CD4-positive, alpha-beta T cell treated with Interferon alpha-2 for 1 hour (primary cell): ENCODE results near the gene ARHGEF3.
A peak's percentile ranks its signal among the peaks of the same experiment; 100 is the strongest.

ENCODE experiments used
- DNase-seq, 2 donors: peaks; one replicate each; pipeline ENCODE4 v3.0.0-alpha.2; 2020 to 2022

The ARHGEF3 gene

GRCh38 chr3:56801662-56802377 is at the start of gene ARHGEF3:
Gene ARHGEF3 (minus strand): TSS chr3:56801949. CDS start chr3:56801798, 151 bp downstream.
- peak; percentile 87 to 93 for DNase-seq

- no peak for DNase-seq
Observed at GRCh38 chr3:56849698-56850097, 47.9 kb upstream of the ARHGEF3 start.

GRCh38 chr3:56845505-56845904 is 43.8 kb upstream of the ARHGEF3 start:
- no peak for DNase-seq

GRCh38 chr3:56844536-56844935 is 42.8 kb upstream of the ARHGEF3 start:
- no peak for DNase-seq

DNA sequence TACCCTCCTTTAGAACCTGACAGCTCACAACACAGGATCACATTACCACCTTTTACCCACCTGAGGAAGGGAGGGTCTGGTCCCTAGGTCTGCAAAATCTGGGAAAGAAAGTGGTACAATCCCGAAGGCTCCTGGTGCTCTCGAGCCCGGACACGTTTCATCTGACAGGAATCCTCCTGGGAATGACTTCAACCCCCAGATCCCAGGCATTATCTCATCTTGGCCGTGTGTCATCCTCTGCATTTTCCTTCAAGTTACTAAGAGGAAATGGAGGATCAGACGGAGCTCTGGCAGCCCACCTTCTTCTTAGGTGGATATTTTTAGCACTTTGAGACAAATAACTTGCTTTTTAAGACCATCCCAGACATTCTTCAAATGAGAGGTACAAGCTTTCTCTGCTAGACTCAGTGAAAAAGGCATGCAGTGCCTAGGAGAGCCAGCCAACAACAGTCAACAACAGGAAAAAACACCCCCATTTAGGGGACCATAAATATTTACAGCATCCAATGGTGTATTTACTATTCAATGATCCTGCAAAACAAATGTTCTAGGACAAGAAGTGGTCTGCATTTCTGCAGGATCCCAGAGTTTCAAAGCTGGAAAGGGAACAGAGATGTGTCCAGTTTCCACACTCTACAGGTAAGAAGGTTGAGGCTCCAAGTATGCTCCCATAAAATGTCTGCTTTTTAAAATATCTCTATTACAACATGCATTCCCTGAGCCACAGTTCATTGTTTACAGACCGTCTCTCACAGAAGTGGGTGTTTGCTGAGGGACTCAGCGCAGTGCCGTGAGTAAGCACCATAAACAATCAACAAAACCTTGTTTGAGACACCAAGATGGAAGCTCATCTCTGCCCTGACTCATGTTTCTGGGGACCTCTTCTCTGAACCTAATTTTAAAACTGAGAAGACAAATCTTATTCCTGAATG is 38.3 kb upstream of the ARHGEF3 start:
- DNase-seq = no peak

DNA sequence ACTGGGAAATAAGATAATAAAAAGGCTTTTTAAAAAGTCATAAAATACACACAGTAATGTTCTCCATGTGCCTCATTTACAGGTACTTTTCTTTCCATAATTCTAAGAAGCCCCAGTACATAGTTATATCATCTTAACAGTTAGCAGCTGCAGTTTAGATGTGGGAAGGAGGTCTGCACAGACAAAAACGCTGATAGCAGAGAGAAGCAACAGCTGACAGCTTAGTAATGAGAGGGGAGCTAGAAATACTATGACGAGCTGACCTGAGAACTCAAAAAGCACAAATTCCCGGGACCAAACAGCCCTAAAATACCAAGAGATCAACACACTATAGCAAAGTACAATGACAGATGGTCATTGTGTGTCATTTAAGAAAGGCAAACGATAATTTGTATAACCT is 36.7 kb upstream of the ARHGEF3 start:
- no peak for DNase-seq

GRCh38 chr3:56837196-56837955 is 35.6 kb upstream of the ARHGEF3 start:
- DNase-seq = no peak

DNA sequence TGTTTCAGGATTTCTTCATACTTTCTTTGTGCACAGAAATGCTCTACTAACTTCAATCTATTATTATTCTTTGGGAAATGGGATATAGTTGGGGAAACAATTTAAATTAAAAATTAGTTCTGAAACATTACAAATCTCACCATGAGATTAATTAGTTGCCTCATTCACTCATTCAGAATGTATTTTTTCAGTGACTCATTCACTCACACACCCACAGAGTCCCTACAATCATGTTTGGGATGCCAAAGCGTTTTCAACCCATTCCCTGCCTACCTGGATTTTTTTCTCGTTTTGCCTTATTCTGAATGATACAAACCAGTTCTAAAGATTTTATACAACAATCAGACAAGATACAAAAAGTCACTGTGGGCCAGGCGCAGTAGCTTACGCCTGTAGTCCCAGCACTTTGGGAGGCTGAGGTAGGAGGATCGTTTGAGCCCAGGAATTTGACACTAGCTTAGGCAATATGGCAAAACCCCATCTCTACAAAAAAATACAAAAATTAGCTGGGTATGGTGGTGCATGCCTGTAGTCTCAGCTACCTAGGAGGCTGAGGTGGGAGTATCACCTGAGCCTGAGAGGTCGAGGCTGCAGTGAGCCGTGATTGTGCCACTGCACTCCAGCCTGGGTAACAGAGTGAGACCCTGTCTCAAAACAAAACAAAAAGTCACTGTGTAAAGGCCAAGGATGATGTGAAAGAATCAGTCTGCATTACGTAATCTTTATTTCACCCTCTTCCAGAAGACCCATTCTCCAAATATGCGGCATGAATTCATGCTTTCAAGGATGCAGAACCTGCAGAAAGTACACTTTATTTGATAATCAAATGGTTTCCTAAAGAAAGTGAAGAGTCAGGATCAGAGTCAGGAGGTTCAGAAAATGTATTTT is 34.8 kb upstream of the ARHGEF3 start:
- DNase-seq = no peak

DNA sequence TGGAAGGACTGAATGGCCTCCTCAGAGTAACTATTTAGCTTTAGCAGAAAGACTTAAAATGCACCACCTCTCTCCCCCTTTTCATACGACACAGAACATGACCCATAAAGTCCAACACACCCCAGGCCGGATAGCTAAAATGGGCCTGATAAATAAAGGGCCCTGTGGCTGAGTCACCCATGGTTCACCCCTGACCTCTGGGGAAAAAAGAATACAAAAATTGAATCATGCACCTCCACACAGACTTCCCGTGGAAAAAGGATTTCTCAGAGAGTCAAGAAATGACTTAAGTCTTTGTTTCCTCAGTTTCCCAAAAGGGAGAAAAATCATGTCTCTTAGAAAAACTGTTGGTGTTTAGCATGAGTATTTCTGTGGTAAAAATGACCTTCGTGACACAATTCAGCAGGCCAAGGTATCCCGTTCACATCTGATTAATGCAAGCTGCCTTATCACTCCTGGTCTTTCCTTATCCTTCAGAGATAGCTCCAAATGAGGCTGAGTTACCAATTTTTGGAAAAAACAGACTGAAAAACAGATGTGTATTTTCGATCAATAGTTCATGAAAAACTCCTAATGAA is 34.0 kb upstream of the ARHGEF3 start:
- no peak for DNase-seq

DNA sequence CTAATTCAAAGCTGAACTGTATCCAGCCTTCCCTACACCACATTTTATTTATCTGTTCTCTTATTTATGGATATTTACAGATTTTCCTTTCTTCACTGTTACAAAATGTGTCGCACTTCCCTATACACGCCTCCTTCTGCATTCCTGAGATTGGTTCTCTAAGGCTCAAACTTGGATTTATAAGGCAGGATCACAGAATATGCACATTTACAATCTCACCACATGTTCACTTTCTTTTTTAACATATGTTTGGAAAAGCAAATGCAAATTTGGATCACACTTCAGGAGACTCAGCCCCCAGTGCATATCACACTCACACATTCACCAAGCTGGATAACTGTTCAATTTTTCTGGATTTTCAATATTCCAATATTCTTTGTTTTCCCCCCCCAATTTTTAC is 31.8 kb upstream of the ARHGEF3 start:
- no peak for DNase-seq

DNA sequence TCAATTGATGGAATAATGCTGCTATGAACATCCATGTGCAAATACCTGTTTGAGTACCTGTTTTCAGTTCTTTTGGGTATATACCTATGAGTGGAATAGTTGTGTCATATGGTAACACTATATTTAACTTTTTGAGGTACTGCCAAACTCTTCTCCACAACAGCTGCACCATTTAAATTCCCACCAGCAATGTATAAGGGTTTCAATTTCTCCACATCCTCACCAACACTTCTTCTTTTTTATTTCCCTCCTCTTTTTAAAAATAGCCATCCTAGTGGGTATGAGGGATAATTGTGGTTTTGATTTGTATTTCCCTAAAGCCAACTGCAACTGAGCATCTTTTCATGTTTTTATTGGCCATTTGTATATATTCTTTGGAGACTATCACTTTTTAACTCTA is 31.3 kb upstream of the ARHGEF3 start:
- DNase-seq = no peak

DNA sequence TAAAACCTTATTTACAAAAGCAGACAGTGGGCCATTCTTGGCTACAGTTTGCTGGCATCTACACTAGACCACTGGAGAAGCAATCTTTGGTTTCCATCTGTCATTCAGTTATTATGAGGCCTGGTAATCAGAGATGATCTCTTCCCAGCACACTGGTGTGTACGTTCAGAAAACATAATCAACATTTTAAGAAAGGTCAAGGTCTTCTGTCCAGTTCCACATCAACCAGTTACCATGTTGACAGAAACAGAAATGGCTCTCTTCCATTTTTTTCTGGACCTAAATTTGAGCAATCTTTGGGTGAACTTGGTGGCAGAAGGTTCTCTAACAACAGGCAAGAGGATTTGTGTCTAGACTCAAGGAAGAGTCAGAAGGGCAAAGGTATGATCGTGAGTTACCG is 29.8 kb upstream of the ARHGEF3 start:
- no peak for DNase-seq

DNA sequence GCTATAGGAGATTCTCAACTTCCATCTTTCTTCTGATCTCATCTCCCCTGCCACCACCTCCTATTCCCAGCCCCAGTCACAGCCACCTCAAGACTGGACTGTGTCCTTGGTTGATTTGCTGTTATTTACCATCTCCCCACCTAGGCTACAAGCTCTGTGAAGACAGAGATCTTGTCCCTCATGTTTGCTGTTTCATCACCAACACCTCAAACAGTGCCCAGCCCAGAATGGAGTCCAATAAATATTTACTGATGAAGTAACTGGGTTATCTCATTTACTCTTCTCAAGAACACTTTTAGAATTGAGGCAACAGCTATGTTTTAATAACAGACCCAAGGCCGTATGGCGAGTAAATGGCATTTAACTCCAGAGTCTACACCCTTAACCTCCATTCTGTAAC is 29.1 kb upstream of the ARHGEF3 start:
- DNase-seq = no peak

DNA sequence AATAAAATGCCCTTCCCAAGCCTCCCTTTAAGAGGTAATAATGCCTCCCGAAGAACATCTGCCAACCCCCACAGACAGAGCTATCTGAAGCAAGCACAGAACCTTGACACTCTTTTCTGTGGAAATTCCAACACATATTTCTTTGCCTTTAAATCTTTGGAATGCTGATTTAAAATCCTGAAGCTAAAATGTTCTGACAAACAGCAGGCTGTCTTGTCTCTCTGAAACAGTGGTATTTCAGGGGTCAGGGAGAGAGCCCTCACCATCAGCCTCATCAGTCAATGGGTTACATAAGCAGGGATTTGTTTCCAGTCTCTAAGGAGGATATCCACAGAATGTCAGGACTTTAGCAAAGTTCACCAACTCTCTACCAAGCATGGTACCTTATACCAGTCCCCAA is 27.8 kb upstream of the ARHGEF3 start:
- no peak for DNase-seq

- DNase-seq = no peak
Observed at GRCh38 chr3:56826831-56827722, 25.3 kb upstream of the ARHGEF3 start.

DNA sequence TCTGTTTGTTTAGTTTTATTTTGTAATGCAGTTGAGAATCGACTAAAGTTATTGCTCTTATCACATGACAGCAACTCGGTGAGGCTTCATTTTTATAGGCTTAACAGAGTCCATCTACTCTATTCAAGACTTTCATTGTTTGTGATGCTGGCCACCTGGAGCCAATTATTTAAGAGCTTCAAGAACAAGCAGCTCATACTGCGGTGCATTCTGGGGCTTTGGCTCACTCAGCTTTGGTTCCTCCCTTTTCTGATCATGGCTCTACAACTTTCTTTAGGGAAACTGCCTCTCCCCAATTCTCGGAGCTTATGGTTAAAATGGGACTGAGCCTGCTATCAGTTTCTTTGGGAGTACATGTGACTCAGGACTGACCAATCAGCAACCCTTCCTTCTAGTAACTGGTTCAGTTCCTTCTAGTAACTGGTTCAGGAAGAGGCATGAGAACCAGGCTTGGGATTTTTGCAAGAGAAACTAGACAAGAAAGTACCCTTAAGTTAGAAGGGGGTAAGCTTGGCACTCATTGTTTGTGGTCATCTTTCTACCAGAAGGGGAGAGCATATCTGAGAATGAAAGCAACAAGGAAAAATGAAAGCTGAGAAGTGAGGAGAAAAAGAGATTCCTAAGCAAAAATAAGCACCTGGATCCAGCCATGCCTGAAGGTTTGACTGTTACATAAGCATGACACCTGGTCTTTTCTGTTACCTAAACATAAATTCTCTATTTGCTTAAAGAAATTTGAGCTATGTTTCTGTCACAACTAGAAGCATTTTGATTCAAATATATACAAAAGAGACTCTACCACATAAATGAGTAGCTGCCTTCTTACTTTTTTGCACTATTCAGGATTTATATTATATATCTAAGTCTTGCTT is 24.1 kb upstream of the ARHGEF3 start:
- DNase-seq = no peak

DNA sequence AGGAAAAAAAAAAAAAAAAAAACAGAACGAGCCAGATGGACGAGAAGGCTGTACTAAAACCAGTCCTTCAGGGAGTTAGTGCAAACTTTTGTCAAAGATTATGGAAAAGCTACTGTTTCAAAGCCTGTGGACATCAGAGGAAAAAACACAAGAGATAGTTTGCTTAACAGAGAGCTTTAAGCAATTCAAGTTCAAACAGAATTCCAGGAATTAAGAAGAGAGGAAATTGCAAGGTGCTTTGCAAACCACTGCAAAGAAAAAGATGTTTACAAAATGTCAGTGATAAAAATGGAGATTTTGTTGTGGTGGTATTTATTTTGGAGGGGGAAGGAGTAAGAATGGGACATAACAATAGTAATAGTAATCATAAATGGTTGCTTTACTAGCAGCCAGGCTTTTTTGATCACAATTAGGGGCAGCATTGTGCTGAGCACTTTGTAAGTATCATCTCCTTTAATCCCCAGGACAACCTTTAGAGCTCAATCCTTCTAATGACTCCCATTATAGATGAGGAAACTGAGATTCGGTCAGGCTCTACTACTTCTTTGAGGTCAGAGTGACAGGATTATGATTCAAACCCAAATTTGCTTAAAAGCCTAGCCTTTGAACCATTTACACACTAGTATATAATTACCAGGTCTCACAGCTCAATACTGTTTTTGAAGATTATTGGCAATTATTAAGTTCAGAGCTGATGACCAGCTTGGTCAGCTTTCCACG is 22.4 kb upstream of the ARHGEF3 start:
- DNase-seq = no peak

- DNase-seq = no peak
Observed at GRCh38 chr3:56823421-56823926, 21.7 kb upstream of the ARHGEF3 start.

DNA sequence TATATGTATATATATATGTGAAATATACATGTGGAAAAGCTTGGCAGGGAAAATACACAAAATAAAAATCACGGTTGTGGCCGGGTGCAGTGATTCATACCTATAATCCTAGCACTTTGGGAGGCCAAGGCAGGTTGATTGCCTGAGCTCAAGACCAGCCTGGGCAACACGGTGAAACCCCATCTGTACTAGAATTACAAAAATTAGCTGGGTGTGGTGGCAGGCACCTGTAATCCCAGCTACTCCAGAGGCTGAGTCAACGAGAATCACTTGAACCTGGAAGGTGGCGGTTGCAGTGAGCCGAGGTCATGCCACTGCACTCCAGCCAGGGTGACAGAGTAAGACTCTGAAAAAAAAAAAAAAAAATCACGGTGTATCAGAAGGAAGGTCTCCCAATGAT is 20.8 kb upstream of the ARHGEF3 start:
- no peak for DNase-seq
